ENCODE measurements around the gene NAA25. TPM values are rescaled to one million over a fixed set of nuclear protein-coding genes. Genes with fewer than 3 reads are reported as not detected.
"Not testable (repeated sequence)": the region's sequence is repeated elsewhere in the genome, so short reads cannot be mapped to it uniquely, and the experiment has no call there.

Gene NAA25
- polyA plus RNA-seq, 1 experiment, result 17.9 TPM

GRCh38 chr12:112004041-112004440 is 104.5 kb downstream of the NAA25 start:
- no peak for DNase-seq (ENCODE audit: low read depth, low spot score)
- Histone ChIP-seq H3K9me3 (ENCODE audit: control insufficient read depth, insufficient read depth, low read length) (no peaks in the 10 kb centered on the region), H3K27ac (ENCODE audit: low read depth, low read length) (no peak overlapping the region), H3K27me3 (ENCODE audit: control insufficient read depth, insufficient read depth, low read length) (no peaks in the 10 kb centered on the region), H3K4me3 (ENCODE audit: low read depth, low read length) (no peak overlapping the region)
- TF ChIP-seq, protein P1, sequence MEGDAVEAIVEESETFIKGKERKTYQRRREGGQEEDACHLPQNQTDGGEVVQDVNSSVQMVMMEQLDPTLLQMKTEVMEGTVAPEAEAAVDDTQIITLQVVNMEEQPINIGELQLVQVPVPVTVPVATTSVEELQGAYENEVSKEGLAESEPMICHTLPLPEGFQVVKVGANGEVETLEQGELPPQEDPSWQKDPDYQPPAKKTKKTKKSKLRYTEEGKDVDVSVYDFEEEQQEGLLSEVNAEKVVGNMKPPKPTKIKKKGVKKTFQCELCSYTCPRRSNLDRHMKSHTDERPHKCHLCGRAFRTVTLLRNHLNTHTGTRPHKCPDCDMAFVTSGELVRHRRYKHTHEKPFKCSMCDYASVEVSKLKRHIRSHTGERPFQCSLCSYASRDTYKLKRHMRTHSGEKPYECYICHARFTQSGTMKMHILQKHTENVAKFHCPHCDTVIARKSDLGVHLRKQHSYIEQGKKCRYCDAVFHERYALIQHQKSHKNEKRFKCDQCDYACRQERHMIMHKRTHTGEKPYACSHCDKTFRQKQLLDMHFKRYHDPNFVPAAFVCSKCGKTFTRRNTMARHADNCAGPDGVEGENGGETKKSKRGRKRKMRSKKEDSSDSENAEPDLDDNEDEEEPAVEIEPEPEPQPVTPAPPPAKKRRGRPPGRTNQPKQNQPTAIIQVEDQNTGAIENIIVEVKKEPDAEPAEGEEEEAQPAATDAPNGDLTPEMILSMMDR (IDR thresholded peaks at IDR 0.05; ENCODE audit: low read depth, low read length), result no peak
- ChIA-PET CTCF (interaction anchor here (1.5 kb wide), 1 partner anchor 59 kb away, joined by 8 read pairs; no protein-coding TSS in a partner anchor), POLR2A (no interaction called here)

GRCh38 chr12:112001576-112001975 is 107.0 kb downstream of the NAA25 start:
- no peak for DNase-seq (ENCODE audit: low read depth, low spot score)
- H3K4me3 ChIP-seq (ENCODE audit: low read depth, low read length), result no peak overlapping the region
- no peaks in the 10 kb centered on the region for H3K27me3 ChIP-seq (ENCODE audit: control insufficient read depth, insufficient read depth, low read length)
- TF ChIP-seq, protein P1 (IDR thresholded peaks at IDR 0.05; ENCODE audit: low read depth, low read length), result no peak
- H3K27ac ChIP-seq (ENCODE audit: low read depth, low read length), result no peak overlapping the region
- H3K9me3 ChIP-seq (ENCODE audit: control insufficient read depth, insufficient read depth, low read length), result no peaks in the 10 kb centered on the region
- CTCF ChIA-PET, result interaction anchor here (0.6 to 2.3 kb wide), 3 partner anchors 12 to 56 kb away, joined by 3 to 10 read pairs (median 7); partner anchors contain the start of genes ERP29 and TMEM116
- POLR2A ChIA-PET, result no interaction called here

GRCh38 chr12:112000820-112001219 is 107.8 kb downstream of the NAA25 start:
- TF ChIP-seq, protein P1 (IDR thresholded peaks at IDR 0.05; ENCODE audit: low read depth, low read length), result no peak
- Histone ChIP-seq H3K27ac (ENCODE audit: low read depth, low read length) (no peak overlapping the region), H3K4me3 (ENCODE audit: low read depth, low read length) (no peak overlapping the region), H3K9me3 (ENCODE audit: control insufficient read depth, insufficient read depth, low read length) (no peaks in the 10 kb centered on the region), H3K27me3 (ENCODE audit: control insufficient read depth, insufficient read depth, low read length) (no peaks in the 10 kb centered on the region)
- no peak for DNase-seq (ENCODE audit: low read depth, low spot score)
- CTCF ChIA-PET, result interaction anchor here (1.8 to 2.3 kb wide), 2 partner anchors 12 to 55 kb away, joined by 7 to 10 read pairs; partner anchors contain the start of genes ERP29 and TMEM116
- POLR2A ChIA-PET, result interaction anchor here (0.6 kb wide), 1 partner anchor 138 kb away, joined by 3 read pairs; no protein-coding TSS in a partner anchor

- H3K9me3 ChIP-seq (ENCODE audit: control insufficient read depth, insufficient read depth, low read length); H3K27me3 ChIP-seq (ENCODE audit: control insufficient read depth, insufficient read depth, low read length); CTCF ChIA-PET; H3K4me3 ChIP-seq (ENCODE audit: low read depth, low read length); H3K27ac ChIP-seq (ENCODE audit: low read depth, low read length); DNase-seq (ENCODE audit: low read depth, low spot score): not testable (repeated sequence)
- POLR2A ChIA-PET, result interaction anchor here (0.5 kb wide), 1 partner anchor 1565 kb away, joined by 5 read pairs; no protein-coding TSS in a partner anchor
Measured at GRCh38 chr12:111999129-111999528, 109.5 kb downstream of the NAA25 start.

DNA sequence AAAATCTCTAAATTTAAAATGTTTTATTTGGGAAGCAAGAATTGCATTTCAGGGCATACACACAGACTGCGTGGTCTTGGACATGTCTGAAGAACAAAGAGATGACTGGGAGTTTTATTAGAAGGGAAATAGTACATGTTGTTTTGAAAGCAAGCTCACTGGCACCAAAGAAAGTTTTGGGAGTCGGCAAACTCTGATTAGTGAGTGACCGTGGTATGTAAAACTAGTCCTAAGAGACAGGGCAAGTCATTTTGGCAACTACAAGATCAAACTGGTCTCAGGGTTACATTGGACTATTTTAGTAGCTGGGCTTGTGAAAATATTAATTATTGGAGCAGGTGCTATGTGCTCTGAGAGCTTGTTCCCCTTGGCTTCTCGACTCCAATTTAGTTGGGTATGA is 110.6 kb downstream of the NAA25 start:
- no peak for DNase-seq (ENCODE audit: low read depth, low spot score)
- H3K27me3 ChIP-seq (ENCODE audit: control insufficient read depth, insufficient read depth, low read length), result no peaks in the 10 kb centered on the region
- no peak overlapping the region for H3K27ac ChIP-seq (ENCODE audit: low read depth, low read length)
- no peak overlapping the region for H3K4me3 ChIP-seq (ENCODE audit: low read depth, low read length)
- TF ChIP-seq, protein P1 (IDR thresholded peaks at IDR 0.05; ENCODE audit: low read depth, low read length), result no peak
- H3K9me3 ChIP-seq (ENCODE audit: control insufficient read depth, insufficient read depth, low read length), result no peaks in the 10 kb centered on the region
- CTCF ChIA-PET, result no interaction called here
- POLR2A ChIA-PET, result no interaction called here
